WTC11 (cell line): ENCODE data around the gene BET1L. TPM values are rescaled to one million over a fixed set of nuclear protein-coding genes. Genes with fewer than 3 reads are reported as not detected.
A peak's percentile ranks its signal among the peaks of the same experiment; 100 is the strongest.

Experiments
- ATAC-seq: fragments of 200-7000 bp; cut with Tn5 transposase; 2 replicates; pipeline ENCODE4 v1.10.0; 2021; ENCODE audit warnings: mild to moderate bottlenecking, moderate library complexity
- CTCF ChIA-PET: fragments of 300-600 bp; sonication (Branson Sonifier 250); formaldehyde crosslinking; loops from one replicate; lab custom pipeline; 2021; ENCODE audit warnings: antibody characterized with exemption; lab: Charles Lee
- POLR2A ChIA-PET: fragments of 350-600 bp; sonication (Branson Sonifier 250); formaldehyde crosslinking; loops from one replicate; lab custom pipeline; 2021; ENCODE audit warnings: antibody characterized with exemption; lab: Charles Lee
- DNase-seq: peaks from one replicate; pipeline ENCODE4 v3.0.0; 2021; ENCODE audit warnings: low spot score
- H3K27ac Mint-ChIP-seq: 2 replicates; pipeline ENCODE4 v1.8.0; 2021; ENCODE audit warnings: mixed read lengths
- H3K27me3 Mint-ChIP-seq: 2 replicates; pipeline ENCODE4 v1.8.0; 2021; ENCODE audit warnings: low read depth, mild to moderate bottlenecking, moderate library complexity, mixed read lengths
- H3K36me3 Mint-ChIP-seq: 2 replicates; pipeline ENCODE4 v1.8.0; 2021; ENCODE audit warnings: mixed read lengths
- H3K4me1 Mint-ChIP-seq: 2 replicates; pipeline ENCODE4 v1.8.0; 2022; ENCODE audit warnings: mixed read lengths
- H3K4me3 Mint-ChIP-seq: 2 replicates; pipeline ENCODE4 v1.8.0; 2021; ENCODE audit warnings: mild to moderate bottlenecking, moderate library complexity, mixed read lengths
- H3K9me3 Mint-ChIP-seq: 2 replicates; pipeline ENCODE4 v1.8.0; 2021; ENCODE audit warnings: mixed read lengths
- ATF1 ChIP-seq: sonication (generic); formaldehyde crosslinking; IDR thresholded peaks from 2 replicates; pipeline ENCODE4 v1.8.1; 2023; ENCODE audit warnings: mild to moderate bottlenecking, moderate library complexity, missing genetic modification reagents
- ELF4 ChIP-seq: sonication (generic); formaldehyde crosslinking; IDR thresholded peaks from 2 replicates; pipeline ENCODE4 v1.8.1; 2022; ENCODE audit warnings: low read depth, mild to moderate bottlenecking, moderate library complexity, missing genetic modification reagents
- ERG ChIP-seq: fragments of 250-450 bp; sonication (Bioruptor Pico); IDR thresholded peaks from 2 replicates; pipeline ENCODE4 v1.8.0; 2021; ENCODE audit warnings: mild to moderate bottlenecking
- HMGA2 ChIP-seq: fragments of 250-450 bp; sonication (Bioruptor Pico); IDR thresholded peaks from 2 replicates; pipeline ENCODE4 v1.4.0; 2021; ENCODE audit warnings: mild to moderate bottlenecking, moderate library complexity
- HMGXB4 ChIP-seq: sonication (generic); formaldehyde crosslinking; IDR thresholded peaks from 2 replicates; pipeline ENCODE4 v1.8.1; 2023; ENCODE audit warnings: mild to moderate bottlenecking, moderate library complexity, missing genetic modification reagents
- IRF2 ChIP-seq: sonication (generic); formaldehyde crosslinking; IDR thresholded peaks from 2 replicates; pipeline ENCODE4 v1.8.0; 2022; ENCODE audit warnings: low read depth, missing genetic modification reagents, borderline replicate concordance
- NR3C1 ChIP-seq: sonication (generic); formaldehyde crosslinking; conservative IDR thresholded peaks from 2 replicates; pipeline ENCODE4 v1.8.1; 2023; ENCODE audit warnings: low read depth, mild to moderate bottlenecking, missing genetic modification reagents
- SMAD3 ChIP-seq: sonication (generic); formaldehyde crosslinking; IDR thresholded peaks from 2 replicates; pipeline ENCODE4 v1.8.0; 2022; ENCODE audit warnings: missing genetic modification reagents, mild to moderate bottlenecking, borderline replicate concordance
- ZMAT4 ChIP-seq: fragments of 250-450 bp; sonication (Bioruptor Pico); IDR thresholded peaks from 2 replicates; pipeline ENCODE4 v1.9.0; 2021; ENCODE audit warnings: mild to moderate bottlenecking
- ZNF121 ChIP-seq: sonication (generic); formaldehyde crosslinking; IDR thresholded peaks from 2 replicates; pipeline ENCODE4 v1.8.0; 2023; ENCODE audit warnings: missing genetic modification reagents
- ZNF512 ChIP-seq: sonication (generic); formaldehyde crosslinking; IDR thresholded peaks from 2 replicates; pipeline ENCODE4 v1.8.1; 2022; ENCODE audit warnings: missing genetic modification reagents, borderline replicate concordance
- total RNA-seq: library from RNA; stranded (reverse); gene quantifications from 3 replicates; pipeline ENCODE4 v1.2.3, GENCODE V29; 2021
- TF ChIP-seq, protein P1 (sequence below): sonication (generic); formaldehyde crosslinking; IDR thresholded peaks from 2 replicates; pipeline ENCODE4 v1.8.0; 2022; ENCODE audit warnings: mild to moderate bottlenecking, missing genetic modification reagents
- TF ChIP-seq, protein P2 (sequence below): sonication (generic); formaldehyde crosslinking; IDR thresholded peaks from 2 replicates; pipeline ENCODE4 v1.8.1; 2022; ENCODE audit warnings: mild to moderate bottlenecking, missing genetic modification reagents, moderate library complexity, borderline replicate concordance
- TF ChIP-seq, protein P3 (sequence below): fragments of 250-450 bp; sonication (Bioruptor Pico); conservative IDR thresholded peaks from 2 replicates; pipeline ENCODE4 v1.9.0; 2021; ENCODE audit warnings: mild to moderate bottlenecking

BET1L gene
- total RNA-seq, 1 experiment from 2014 or later = 51.4 TPM

- no peak for TF ChIP-seq ZNF512 (CRISPR knock-in tag)
Observed at GRCh38 chr11:216081-216974, 9.1 kb upstream of the BET1L start (continued).

DNA sequence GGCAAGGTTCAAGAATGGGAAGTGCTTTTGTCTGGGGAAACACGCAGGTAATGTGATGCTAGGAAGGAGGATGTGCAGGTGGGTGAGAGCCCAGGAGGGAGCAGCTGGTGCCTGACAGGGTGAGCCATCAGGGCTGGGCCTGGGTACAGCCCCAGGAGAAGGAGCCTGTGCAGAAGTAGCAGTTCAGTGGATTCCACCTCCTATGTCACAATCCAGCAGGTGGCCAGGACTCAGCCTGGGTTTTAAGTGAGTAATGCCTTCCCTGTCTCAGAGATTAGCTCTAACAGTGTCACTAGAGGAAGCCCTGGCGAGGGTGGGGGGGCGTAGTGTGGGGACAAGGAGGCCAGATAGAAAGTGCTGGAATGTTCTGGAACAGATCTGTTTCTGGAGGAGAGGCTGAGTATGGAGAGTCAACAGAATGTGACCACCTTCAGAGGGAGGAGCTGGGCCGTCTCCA, 8.4 kb upstream of the BET1L start:
- TF ChIP-seq ELF4 (CRISPR knock-in tag) (no peak), ERG (CRISPR knock-in tag) (no peak)
- ATAC-seq (no peak; the same call in 1 of the 2 replicates), DNase-seq (no peak)
- ChIA-PET CTCF (interaction anchor here (0.7 to 1.3 kb wide), 3 partner anchors 35 to 175 kb away, joined by 3 to 5 read pairs (median 3); no protein-coding TSS in a partner anchor), POLR2A (no interaction called here)
- Mint-ChIP-seq H3K27ac (0 out of 2 replicates have a peak overlapping the region, but pooled peaks have one; percentile 36), H3K4me1 (no peaks in the 10 kb centered on the region), H3K4me3 (no peak overlapping the region), H3K36me3 (peaks cover 29% of the 10 kb centered on the region), H3K9me3 (no peaks in the 10 kb centered on the region), H3K27me3 (no peaks in the 10 kb centered on the region)

DNA sequence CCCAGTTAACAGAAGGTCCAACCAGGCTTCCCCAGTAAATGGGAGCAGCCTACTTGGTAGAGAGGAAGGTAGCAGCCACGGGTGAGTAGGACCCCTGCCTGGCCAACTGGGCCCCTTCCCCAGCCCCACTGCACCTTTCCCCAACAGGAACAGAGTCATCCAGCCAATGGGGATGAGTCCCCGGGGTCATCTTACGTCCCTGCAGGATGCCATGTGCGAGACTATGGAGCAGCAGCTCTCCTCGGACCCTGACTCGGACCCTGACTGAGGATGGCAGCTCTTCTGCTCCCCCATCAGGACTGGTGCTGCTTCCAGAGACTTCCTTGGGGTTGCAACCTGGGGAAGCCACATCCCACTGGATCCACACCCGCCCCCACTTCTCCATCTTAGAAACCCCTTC, 6.9 kb upstream of the BET1L start:
- no peak for DNase-seq
- H3K4me1 Mint-ChIP-seq = 0 out of 2 replicates have a peak, but pooled peaks cover 4% of the 10 kb centered on the region
- H3K27ac Mint-ChIP-seq = no peak overlapping the region
- TF ChIP-seq, protein P1, sequence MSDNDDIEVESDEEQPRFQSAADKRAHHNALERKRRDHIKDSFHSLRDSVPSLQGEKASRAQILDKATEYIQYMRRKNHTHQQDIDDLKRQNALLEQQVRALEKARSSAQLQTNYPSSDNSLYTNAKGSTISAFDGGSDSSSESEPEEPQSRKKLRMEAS (CRISPR knock-in tag) = no peak
- TF ChIP-seq HMGXB4 = no peak
- TF ChIP-seq ZNF121 (CRISPR knock-in tag) = no peak
- TF ChIP-seq HMGA2 (CRISPR knock-in tag) = no peak
- TF ChIP-seq NR3C1 (CRISPR knock-in tag) = no peak
- TF ChIP-seq, protein P2, sequence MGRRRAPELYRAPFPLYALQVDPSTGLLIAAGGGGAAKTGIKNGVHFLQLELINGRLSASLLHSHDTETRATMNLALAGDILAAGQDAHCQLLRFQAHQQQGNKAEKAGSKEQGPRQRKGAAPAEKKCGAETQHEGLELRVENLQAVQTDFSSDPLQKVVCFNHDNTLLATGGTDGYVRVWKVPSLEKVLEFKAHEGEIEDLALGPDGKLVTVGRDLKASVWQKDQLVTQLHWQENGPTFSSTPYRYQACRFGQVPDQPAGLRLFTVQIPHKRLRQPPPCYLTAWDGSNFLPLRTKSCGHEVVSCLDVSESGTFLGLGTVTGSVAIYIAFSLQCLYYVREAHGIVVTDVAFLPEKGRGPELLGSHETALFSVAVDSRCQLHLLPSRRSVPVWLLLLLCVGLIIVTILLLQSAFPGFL (CRISPR knock-in tag) = no peak
- no peak for TF ChIP-seq IRF2
- TF ChIP-seq ATF1 = no peak
- TF ChIP-seq, all 79 proteins: peak for 0
- Mint-ChIP-seq H3K36me3 (peaks cover 38% of the 10 kb centered on the region), H3K27me3 (no peaks in the 10 kb centered on the region), H3K9me3 (no peaks in the 10 kb centered on the region), H3K4me3 (no peak overlapping the region)
- POLR2A ChIA-PET = no interaction called here
- no peak for ATAC-seq
- CTCF ChIA-PET = interaction anchor here (3.2 kb wide), 1 partner anchor 37 kb away, joined by 10 read pairs; no protein-coding TSS in a partner anchor

GRCh38 chr11:213111-213510, 5.9 kb upstream of the BET1L start:
- POLR2A ChIA-PET = no interaction called here
- DNase-seq = no peak
- H3K9me3 Mint-ChIP-seq = no peaks in the 10 kb centered on the region
- no peaks in the 10 kb centered on the region for H3K27me3 Mint-ChIP-seq
- H3K27ac Mint-ChIP-seq = no peak overlapping the region
- ATAC-seq = no peak
- CTCF ChIA-PET = interaction anchor here (3.2 kb wide), 1 partner anchor 38 kb away, joined by 10 read pairs; no protein-coding TSS in a partner anchor
- H3K4me1 Mint-ChIP-seq = 0 out of 2 replicates have a peak, but pooled peaks cover 4% of the 10 kb centered on the region
- no peak overlapping the region for H3K4me3 Mint-ChIP-seq
- H3K36me3 Mint-ChIP-seq = peaks cover 38% of the 10 kb centered on the region
- TF ChIP-seq SMAD3 (no peak), ZMAT4 (CRISPR knock-in tag) (no peak), HMGXB4 (no peak)
- TF ChIP-seq, protein P3, sequence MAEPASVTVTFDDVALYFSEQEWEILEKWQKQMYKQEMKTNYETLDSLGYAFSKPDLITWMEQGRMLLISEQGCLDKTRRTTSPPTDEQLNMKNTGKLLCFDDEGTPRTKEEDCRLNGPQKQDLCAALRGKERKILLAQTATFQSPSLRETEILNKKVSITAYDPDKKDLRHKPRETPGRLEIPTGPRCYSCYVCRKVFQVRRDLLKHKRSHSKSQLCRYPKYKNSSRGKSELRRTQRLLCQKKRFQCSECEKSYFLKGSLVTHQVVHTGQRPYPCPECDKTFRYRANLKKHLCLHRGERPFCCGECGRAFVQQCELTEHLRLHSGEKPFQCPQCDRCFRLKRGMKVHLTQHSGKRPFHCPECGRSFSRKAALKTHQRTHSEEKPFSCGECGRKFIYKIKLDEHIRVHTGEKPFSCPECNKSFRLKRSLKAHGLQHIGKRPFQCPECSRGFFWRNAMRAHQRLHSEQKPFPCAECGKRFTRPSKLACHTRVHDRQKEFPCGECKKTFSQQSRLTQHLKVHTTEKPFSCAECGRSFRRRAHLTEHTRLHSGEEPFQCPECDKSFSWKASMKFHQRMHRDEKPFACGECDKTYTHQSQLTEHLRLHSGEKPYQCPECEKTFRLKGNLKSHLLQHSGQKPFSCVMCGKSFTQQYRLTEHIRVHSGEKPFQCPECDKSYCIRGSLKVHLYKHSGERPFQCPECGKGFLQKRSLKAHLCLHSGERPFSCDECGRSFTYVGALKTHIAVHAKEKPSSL (CRISPR knock-in tag) = no peak
